WTC11 (cell line): Measurements from ENCODE around the gene AMTN.

Experiments
- NR3C1 ChIP-seq: sonication (generic); formaldehyde crosslinking; conservative IDR thresholded peaks from 2 replicates; pipeline ENCODE4 v1.8.1; 2023; ENCODE audit warnings: low read depth, mild to moderate bottlenecking, missing genetic modification reagents
- SP1 ChIP-seq: sonication (generic); formaldehyde crosslinking; conservative IDR thresholded peaks from 2 replicates; pipeline ENCODE4 v1.8.1; 2022; ENCODE audit warnings: missing genetic modification reagents
- TF ChIP-seq, protein P1 (sequence below): fragments of 200-600 bp; IDR thresholded peaks from 2 replicates; pipeline ENCODE4 v1.8.0; 2022; ENCODE audit warnings: antibody characterized with exemption
- TF ChIP-seq, protein P2 (sequence below): sonication (generic); formaldehyde crosslinking; IDR thresholded peaks from 2 replicates; pipeline ENCODE4 v1.8.0; 2022; ENCODE audit warnings: missing genetic modification reagents
- TF ChIP-seq, protein P3 (sequence below): sonication (generic); formaldehyde crosslinking; IDR thresholded peaks from 2 replicates; pipeline ENCODE4 v1.8.0; 2023; ENCODE audit warnings: mild to moderate bottlenecking, missing genetic modification reagents

DNA sequence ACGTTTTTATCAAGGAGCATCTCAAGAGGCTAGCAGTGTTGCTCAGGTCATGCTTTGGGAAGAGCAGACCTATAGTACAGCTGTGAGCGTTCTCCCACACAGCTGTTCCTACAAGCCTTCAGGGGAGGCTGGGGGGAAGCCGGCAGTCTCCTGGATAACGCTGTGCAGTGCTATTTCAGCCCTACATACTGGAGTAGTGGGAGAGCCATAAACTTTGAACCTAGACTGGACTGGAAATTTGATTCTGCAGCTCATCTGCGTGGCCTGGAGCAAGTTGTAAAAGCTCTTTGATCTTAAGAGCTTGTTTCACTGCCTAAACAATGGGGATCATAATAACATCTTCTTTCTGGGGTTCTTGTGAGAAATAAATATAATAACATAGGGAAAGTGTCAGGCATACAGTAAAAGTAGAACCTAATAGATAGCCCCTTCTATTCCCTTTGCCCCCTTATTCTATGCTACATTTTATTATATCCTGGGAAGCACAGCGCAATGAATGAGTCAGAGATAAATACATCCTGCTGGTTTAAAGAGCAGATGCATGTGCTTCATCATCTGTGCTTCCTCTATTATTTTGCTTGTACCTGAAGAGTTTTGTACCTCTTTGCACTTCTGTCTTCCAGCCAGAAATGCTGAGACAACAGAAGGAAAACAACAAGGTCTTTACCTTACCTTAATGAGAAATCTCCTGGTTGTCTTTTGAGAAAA is 59.0 kb downstream of the AMTN start:
- no peak for TF ChIP-seq NR3C1 (CRISPR knock-in tag)
- TF ChIP-seq, protein P1, sequence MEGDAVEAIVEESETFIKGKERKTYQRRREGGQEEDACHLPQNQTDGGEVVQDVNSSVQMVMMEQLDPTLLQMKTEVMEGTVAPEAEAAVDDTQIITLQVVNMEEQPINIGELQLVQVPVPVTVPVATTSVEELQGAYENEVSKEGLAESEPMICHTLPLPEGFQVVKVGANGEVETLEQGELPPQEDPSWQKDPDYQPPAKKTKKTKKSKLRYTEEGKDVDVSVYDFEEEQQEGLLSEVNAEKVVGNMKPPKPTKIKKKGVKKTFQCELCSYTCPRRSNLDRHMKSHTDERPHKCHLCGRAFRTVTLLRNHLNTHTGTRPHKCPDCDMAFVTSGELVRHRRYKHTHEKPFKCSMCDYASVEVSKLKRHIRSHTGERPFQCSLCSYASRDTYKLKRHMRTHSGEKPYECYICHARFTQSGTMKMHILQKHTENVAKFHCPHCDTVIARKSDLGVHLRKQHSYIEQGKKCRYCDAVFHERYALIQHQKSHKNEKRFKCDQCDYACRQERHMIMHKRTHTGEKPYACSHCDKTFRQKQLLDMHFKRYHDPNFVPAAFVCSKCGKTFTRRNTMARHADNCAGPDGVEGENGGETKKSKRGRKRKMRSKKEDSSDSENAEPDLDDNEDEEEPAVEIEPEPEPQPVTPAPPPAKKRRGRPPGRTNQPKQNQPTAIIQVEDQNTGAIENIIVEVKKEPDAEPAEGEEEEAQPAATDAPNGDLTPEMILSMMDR, result no peak
- no peak for TF ChIP-seq SP1
- TF ChIP-seq, protein P2, sequence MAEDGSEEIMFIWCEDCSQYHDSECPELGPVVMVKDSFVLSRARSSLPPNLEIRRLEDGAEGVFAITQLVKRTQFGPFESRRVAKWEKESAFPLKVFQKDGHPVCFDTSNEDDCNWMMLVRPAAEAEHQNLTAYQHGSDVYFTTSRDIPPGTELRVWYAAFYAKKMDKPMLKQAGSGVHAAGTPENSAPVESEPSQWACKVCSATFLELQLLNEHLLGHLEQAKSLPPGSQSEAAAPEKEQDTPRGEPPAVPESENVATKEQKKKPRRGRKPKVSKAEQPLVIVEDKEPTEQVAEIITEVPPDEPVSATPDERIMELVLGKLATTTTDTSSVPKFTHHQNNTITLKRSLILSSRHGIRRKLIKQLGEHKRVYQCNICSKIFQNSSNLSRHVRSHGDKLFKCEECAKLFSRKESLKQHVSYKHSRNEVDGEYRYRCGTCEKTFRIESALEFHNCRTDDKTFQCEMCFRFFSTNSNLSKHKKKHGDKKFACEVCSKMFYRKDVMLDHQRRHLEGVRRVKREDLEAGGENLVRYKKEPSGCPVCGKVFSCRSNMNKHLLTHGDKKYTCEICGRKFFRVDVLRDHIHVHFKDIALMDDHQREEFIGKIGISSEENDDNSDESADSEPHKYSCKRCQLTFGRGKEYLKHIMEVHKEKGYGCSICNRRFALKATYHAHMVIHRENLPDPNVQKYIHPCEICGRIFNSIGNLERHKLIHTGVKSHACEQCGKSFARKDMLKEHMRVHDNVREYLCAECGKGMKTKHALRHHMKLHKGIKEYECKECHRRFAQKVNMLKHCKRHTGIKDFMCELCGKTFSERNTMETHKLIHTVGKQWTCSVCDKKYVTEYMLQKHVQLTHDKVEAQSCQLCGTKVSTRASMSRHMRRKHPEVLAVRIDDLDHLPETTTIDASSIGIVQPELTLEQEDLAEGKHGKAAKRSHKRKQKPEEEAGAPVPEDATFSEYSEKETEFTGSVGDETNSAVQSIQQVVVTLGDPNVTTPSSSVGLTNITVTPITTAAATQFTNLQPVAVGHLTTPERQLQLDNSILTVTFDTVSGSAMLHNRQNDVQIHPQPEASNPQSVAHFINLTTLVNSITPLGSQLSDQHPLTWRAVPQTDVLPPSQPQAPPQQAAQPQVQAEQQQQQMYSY, result no peak
- TF ChIP-seq, protein P3, sequence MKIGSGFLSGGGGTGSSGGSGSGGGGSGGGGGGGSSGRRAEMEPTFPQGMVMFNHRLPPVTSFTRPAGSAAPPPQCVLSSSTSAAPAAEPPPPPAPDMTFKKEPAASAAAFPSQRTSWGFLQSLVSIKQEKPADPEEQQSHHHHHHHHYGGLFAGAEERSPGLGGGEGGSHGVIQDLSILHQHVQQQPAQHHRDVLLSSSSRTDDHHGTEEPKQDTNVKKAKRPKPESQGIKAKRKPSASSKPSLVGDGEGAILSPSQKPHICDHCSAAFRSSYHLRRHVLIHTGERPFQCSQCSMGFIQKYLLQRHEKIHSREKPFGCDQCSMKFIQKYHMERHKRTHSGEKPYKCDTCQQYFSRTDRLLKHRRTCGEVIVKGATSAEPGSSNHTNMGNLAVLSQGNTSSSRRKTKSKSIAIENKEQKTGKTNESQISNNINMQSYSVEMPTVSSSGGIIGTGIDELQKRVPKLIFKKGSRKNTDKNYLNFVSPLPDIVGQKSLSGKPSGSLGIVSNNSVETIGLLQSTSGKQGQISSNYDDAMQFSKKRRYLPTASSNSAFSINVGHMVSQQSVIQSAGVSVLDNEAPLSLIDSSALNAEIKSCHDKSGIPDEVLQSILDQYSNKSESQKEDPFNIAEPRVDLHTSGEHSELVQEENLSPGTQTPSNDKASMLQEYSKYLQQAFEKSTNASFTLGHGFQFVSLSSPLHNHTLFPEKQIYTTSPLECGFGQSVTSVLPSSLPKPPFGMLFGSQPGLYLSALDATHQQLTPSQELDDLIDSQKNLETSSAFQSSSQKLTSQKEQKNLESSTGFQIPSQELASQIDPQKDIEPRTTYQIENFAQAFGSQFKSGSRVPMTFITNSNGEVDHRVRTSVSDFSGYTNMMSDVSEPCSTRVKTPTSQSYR (CRISPR knock-in tag), result no peak
